ENCODE data around the gene LRRC47.
"Not testable (repeated sequence)": the region's sequence is repeated elsewhere in the genome, so short reads cannot be mapped to it uniquely, and the experiment has no call there.

The LRRC47 gene

DNA sequence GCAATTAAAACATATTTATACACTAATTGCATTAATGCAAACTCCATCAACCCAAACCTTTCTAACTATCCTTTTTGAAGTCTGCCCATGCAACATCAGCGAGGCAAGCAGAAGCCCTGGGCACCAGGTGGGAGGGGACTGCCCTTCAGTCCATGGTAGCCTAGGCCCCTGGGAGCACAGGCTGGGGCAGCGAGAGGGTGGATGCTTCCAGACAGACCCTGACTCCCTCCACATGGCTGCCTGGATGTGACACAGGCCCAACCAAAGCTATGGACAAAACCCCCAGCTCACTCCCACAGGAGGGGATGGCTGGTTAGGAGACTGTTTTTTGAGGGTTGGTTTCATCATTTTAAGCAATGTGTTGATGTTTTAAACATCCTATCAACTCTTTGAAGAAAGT lies 17.8 kb upstream of the LRRC47 start:
- H3K4me1 ChIP-seq (ENCODE audit: control insufficient read depth, insufficient read depth, low read length) = no peaks in the 10 kb centered on the region
- no peak overlapping the region for H3K4me2 ChIP-seq (ENCODE audit: low read length)
- peaks cover 15% of the 10 kb centered on the region for H3K36me3 ChIP-seq (ENCODE audit: insufficient read depth, low read length)
- no peaks in the 10 kb centered on the region for H3K9me3 ChIP-seq (replicated peaks; ENCODE audit: low read length)
- no peaks in the 10 kb centered on the region for H3K27me3 ChIP-seq (ENCODE audit: control insufficient read depth, insufficient read depth, low read length)
- H3K4me3 ChIP-seq (ENCODE audit: low read length) = no peak overlapping the region
- H3K9ac ChIP-seq (ENCODE audit: low read depth, low read length) = no peak overlapping the region

DNA sequence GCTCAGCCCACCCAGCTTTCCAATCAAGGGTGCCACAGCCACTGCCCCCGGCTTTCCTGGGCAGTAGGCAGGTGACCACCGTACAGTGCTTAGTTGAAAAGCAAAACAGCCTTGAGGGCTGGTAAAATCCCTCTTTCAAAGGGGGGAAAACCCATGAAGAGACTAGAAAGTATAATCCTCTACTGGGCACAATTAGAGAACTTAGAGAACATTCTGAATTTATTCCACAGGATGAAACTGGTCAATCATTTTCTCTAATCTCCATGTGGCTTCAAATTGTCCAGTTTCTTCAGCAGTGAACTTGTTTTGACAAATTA lies 15.3 kb upstream of the LRRC47 start:
- H3K4me2 ChIP-seq (ENCODE audit: low read length) = no peak overlapping the region
- no peaks in the 10 kb centered on the region for H3K27me3 ChIP-seq (ENCODE audit: control insufficient read depth, insufficient read depth, low read length)
- H3K9me3 ChIP-seq (replicated peaks; ENCODE audit: low read length) = no peaks in the 10 kb centered on the region
- no peaks in the 10 kb centered on the region for H3K4me1 ChIP-seq (ENCODE audit: control insufficient read depth, insufficient read depth, low read length)
- peaks cover 13% of the 10 kb centered on the region for H3K36me3 ChIP-seq (ENCODE audit: insufficient read depth, low read length)
- no peak overlapping the region for H3K9ac ChIP-seq (ENCODE audit: low read depth, low read length)
- no peak overlapping the region for H3K4me3 ChIP-seq (ENCODE audit: low read length)

DNA sequence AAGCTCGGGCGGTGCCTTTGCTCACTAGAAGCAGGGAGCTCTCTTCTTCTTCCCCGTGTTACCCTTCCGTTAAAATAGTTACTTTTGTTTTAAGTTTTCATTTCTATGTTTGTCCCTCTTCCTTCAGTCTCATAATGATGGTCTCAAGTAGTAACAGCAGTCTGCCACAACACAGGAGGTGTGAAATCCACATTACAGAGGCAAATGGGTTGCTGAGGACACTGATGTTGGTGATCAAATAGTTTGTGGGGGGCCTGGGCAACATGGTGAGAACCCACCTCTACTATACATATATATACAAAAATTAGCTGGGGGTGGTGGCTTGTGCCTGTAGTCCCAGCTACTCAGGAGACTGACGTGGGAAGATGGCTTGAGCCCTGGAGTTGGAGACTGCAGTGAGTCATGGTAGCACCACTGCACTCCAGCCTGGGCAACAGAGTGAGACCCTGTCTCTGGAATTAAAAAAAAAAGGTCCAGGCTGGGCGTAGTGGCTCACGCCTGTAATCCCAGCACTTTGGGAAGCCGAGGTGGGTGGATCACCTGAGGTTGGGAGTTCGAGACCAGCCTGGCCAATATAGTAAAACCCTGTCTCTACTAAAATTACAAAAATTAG lies 14.0 kb upstream of the LRRC47 start:
- H3K9ac ChIP-seq (ENCODE audit: low read depth, low read length) = not testable (repeated sequence)

DNA sequence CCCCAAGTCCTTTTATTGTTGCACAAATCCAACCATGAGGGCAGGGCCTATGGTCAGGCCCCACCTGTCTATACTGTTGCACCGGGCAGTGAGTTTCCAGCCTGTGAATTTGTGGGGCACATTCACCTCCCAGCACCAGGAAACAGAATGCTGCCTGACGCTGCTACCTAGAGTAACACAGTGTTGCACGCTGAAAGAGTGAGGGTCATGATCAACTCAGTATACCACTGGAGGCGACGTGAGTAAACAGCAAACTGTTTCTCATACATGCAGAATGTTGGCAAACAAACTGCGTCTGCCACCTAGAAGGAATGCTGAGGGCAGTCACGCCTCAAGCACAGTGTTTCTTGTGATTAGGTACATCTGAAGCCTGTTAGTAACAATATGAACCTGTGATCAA lies 13.4 kb upstream of the LRRC47 start:
- H3K4me1 ChIP-seq (ENCODE audit: control insufficient read depth, insufficient read depth, low read length) = no peaks in the 10 kb centered on the region
- peaks cover 6% of the 10 kb centered on the region for H3K27me3 ChIP-seq (ENCODE audit: control insufficient read depth, insufficient read depth, low read length)
- no peaks in the 10 kb centered on the region for H3K9me3 ChIP-seq (replicated peaks; ENCODE audit: low read length)
- H3K4me3 ChIP-seq (ENCODE audit: low read length) = no peak overlapping the region
- H3K4me2 ChIP-seq (ENCODE audit: low read length) = no peak overlapping the region
- peaks cover 3% of the 10 kb centered on the region for H3K36me3 ChIP-seq (ENCODE audit: insufficient read depth, low read length)
- no peak overlapping the region for H3K9ac ChIP-seq (ENCODE audit: low read depth, low read length)

More for the DNA sequence above, 14.0 kb upstream of the LRRC47 start:
- H3K4me3 ChIP-seq (ENCODE audit: low read length); H3K36me3 ChIP-seq (ENCODE audit: insufficient read depth, low read length); H3K4me1 ChIP-seq (ENCODE audit: control insufficient read depth, insufficient read depth, low read length); H3K4me2 ChIP-seq (ENCODE audit: low read length); H3K9me3 ChIP-seq (replicated peaks; ENCODE audit: low read length); H3K27me3 ChIP-seq (ENCODE audit: control insufficient read depth, insufficient read depth, low read length): not testable (repeated sequence)

DNA sequence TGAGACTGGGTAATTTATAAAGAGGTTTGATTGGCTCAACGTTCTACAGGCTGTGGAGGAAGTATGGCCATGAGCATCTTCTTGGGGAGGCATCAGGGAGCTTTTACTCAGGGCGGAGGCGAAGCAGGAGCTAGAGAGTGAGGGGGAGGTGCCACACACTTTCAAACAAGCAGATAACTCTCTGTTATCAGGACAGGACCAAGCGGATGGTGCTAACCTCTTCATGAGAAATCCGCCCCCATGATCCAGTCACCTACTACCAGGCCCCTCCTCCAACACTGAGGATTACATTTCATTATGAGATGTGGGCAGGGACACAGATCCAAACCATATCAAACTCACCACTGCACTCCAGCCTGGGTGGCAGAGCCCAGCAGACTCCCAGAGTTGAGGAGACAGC lies 11.5 kb upstream of the LRRC47 start:
- Histone ChIP-seq H3K9me3 (replicated peaks; ENCODE audit: low read length) (no peaks in the 10 kb centered on the region), H3K4me1 (ENCODE audit: control insufficient read depth, insufficient read depth, low read length) (no peaks in the 10 kb centered on the region), H3K9ac (ENCODE audit: low read depth, low read length) (no peak overlapping the region), H3K4me3 (ENCODE audit: low read length) (no peak overlapping the region), H3K4me2 (ENCODE audit: low read length) (no peak overlapping the region), H3K27me3 (ENCODE audit: control insufficient read depth, insufficient read depth, low read length) (peaks cover 7% of the 10 kb centered on the region), H3K36me3 (ENCODE audit: insufficient read depth, low read length) (no peaks in the 10 kb centered on the region)

GRCh38 chr1:3805038-3805437 lies 8.7 kb upstream of the LRRC47 start:
- Histone ChIP-seq H3K4me1 (ENCODE audit: control insufficient read depth, insufficient read depth, low read length) (no peaks in the 10 kb centered on the region), H3K4me3 (ENCODE audit: low read length) (no peak overlapping the region), H3K27me3 (ENCODE audit: control insufficient read depth, insufficient read depth, low read length) (peaks cover 9% of the 10 kb centered on the region)

GRCh38 chr1:3804627-3804944 lies 8.3 kb upstream of the LRRC47 start:
- not testable (repeated sequence) for H3K9me3 ChIP-seq (replicated peaks; ENCODE audit: low read length); H3K27me3 ChIP-seq (ENCODE audit: control insufficient read depth, insufficient read depth, low read length); H3K4me1 ChIP-seq (ENCODE audit: control insufficient read depth, insufficient read depth, low read length); H3K36me3 ChIP-seq (ENCODE audit: insufficient read depth, low read length); H3K9ac ChIP-seq (ENCODE audit: low read depth, low read length)
- H3K4me2 ChIP-seq (ENCODE audit: low read length) = peak overlapping the region; percentile 24
- peak overlapping the region; percentile 51 for H3K4me3 ChIP-seq (ENCODE audit: low read length)

More at GRCh38 chr1:3805038-3805437, 8.7 kb upstream of the LRRC47 start:
- Histone ChIP-seq H3K4me2 (ENCODE audit: low read length) (no peak overlapping the region), H3K9me3 (replicated peaks; ENCODE audit: low read length) (no peaks in the 10 kb centered on the region), H3K36me3 (ENCODE audit: insufficient read depth, low read length) (no peaks in the 10 kb centered on the region), H3K9ac (ENCODE audit: low read depth, low read length) (no peak overlapping the region)

GRCh38 chr1:3803905-3804626 lies 7.8 kb upstream of the LRRC47 start:
- peaks cover 9% of the 10 kb centered on the region for H3K27me3 ChIP-seq (ENCODE audit: control insufficient read depth, insufficient read depth, low read length)
- no peaks in the 10 kb centered on the region for H3K36me3 ChIP-seq (ENCODE audit: insufficient read depth, low read length)
- H3K4me1 ChIP-seq (ENCODE audit: control insufficient read depth, insufficient read depth, low read length) = no peaks in the 10 kb centered on the region
- H3K4me2 ChIP-seq (ENCODE audit: low read length) = peak overlapping the region; percentile 24
- no peaks in the 10 kb centered on the region for H3K9me3 ChIP-seq (replicated peaks; ENCODE audit: low read length)
- no peak overlapping the region for H3K9ac ChIP-seq (ENCODE audit: low read depth, low read length)
- H3K4me3 ChIP-seq (ENCODE audit: low read length) = peak overlapping the region; percentile 51

DNA sequence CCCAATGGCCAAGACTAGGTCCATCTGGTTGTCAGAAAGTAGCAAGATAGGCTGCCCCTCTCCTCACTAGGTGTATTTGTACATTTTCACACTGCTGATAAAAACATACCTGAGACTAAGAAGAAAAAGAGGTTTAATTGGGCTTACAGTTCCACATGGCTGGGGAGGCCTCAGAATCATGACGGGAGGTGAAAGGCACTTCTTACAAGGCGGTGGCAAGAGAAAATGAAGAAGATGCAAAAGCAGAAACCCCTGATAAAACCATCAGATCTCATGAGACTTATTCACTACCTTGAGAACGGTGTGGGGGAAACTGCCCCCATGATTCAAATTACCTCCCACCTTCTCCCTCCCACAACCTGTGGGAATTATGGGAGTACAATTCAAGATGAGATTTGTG lies 4.5 kb upstream of the LRRC47 start:
- not testable (repeated sequence) for H3K4me3 ChIP-seq (ENCODE audit: low read length); H3K9ac ChIP-seq (ENCODE audit: low read depth, low read length); H3K4me2 ChIP-seq (ENCODE audit: low read length); H3K27me3 ChIP-seq (ENCODE audit: control insufficient read depth, insufficient read depth, low read length); H3K9me3 ChIP-seq (replicated peaks; ENCODE audit: low read length); H3K36me3 ChIP-seq (ENCODE audit: insufficient read depth, low read length); H3K4me1 ChIP-seq (ENCODE audit: control insufficient read depth, insufficient read depth, low read length)

- no peak overlapping the region for H3K9ac ChIP-seq (ENCODE audit: low read depth, low read length)
- H3K9me3 ChIP-seq (replicated peaks; ENCODE audit: low read length) = no peaks in the 10 kb centered on the region
Measured at GRCh38 chr1:3799976-3800685, 3.8 kb upstream of the LRRC47 start.

DNA sequence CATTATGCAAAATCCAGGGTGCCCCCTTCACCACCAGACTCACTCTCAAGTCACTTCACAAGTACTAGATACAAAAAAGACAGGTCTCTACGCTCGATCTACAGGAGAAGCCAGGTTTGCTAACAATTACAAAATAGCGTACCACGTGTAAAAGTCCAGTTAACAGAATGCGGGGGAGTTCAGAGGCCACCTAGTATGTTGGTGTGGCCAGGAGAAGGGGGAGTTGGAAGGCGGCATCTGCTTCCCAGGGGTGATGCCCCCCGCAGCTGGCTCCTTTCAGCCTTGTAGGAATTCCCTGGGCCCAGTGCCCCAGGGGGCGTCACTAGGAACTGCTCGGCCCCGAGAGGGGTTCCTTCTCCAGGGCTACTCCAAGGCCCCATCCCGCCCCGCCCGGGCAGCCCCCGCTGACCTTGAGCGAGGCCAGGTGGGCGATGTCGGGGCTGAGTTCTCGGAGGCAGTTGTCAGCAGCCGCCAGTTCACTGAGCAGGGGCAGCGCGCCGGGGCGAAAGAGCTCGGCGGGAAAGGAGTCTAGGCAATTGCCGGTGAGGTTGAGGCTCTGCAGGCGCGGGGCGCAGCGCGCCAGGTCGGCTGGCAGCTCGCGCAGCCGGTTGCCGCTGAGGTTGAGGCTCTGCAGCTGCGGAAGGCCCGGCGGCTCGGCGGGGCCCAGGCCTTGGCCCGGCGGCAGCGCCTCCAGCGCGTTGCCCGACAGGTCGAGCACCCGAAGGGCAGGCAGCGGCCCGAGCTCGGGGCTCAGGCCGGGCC lies 664 bp downstream of the LRRC47 start:
- peak overlapping the region; percentile 91 for H3K4me2 ChIP-seq (ENCODE audit: low read length)
- H3K9ac ChIP-seq (ENCODE audit: low read depth, low read length) = peak overlapping the region; percentile 90
- H3K36me3 ChIP-seq (ENCODE audit: insufficient read depth, low read length) = peaks cover 3% of the 10 kb centered on the region
- H3K9me3 ChIP-seq (replicated peaks; ENCODE audit: low read length) = no peaks in the 10 kb centered on the region
- H3K4me3 ChIP-seq (ENCODE audit: low read length) = peak overlapping the region; percentile 80
- H3K27me3 ChIP-seq (ENCODE audit: control insufficient read depth, insufficient read depth, low read length) = no peaks in the 10 kb centered on the region
- H3K4me1 ChIP-seq (ENCODE audit: control insufficient read depth, insufficient read depth, low read length) = peaks cover 16% of the 10 kb centered on the region

More at GRCh38 chr1:3799976-3800685, 3.8 kb upstream of the LRRC47 start:
- peaks cover 4% of the 10 kb centered on the region for H3K27me3 ChIP-seq (ENCODE audit: control insufficient read depth, insufficient read depth, low read length)
- H3K4me2 ChIP-seq (ENCODE audit: low read length) = no peak overlapping the region
- H3K36me3 ChIP-seq (ENCODE audit: insufficient read depth, low read length) = no peaks in the 10 kb centered on the region
- H3K4me1 ChIP-seq (ENCODE audit: control insufficient read depth, insufficient read depth, low read length) = peaks cover 8% of the 10 kb centered on the region
- no peak overlapping the region for H3K4me3 ChIP-seq (ENCODE audit: low read length)
